A549 (cell line): ENCODE data around the gene IQCF2.

Experiments
- CBX8 ChIP-seq: fragments of 200-600 bp; sonication (generic); IDR thresholded peaks from 2 replicates; pipeline ENCODE4 v1.6.1; 2016
- CEBPB ChIP-seq, 2 experiments: fragments of >200 bp in 1 of 2; sonication (Bioruptor Twin) in 1 of 2; formaldehyde crosslinking in 1 of 2; IDR thresholded peaks; 2 replicates each; pipeline ENCODE4 v1.6.1; 2012 to 2016
- EP300 ChIP-seq, 2 experiments: fragments of >200 bp; sonication (Bioruptor Twin); formaldehyde crosslinking; IDR thresholded peaks; 2 replicates in 1 of 2; 3 replicates in 1 of 2; pipeline ENCODE4 v1.6.1; 2016 to 2017
- JUN ChIP-seq, 2 experiments: fragments of >200 bp; sonication (Bioruptor Twin); formaldehyde crosslinking; IDR thresholded peaks; 2 replicates in 1 of 2; 3 replicates in 1 of 2; pipeline ENCODE4 v1.6.1; 2016 to 2017
- MAFK ChIP-seq: fragments of 450-650 bp; IDR thresholded peaks from 2 replicates; pipeline ENCODE4 v1.6.1; 2014; ENCODE audit not compliant: partially characterized antibody
- PHF8 ChIP-seq: fragments of 200-600 bp; sonication (generic); IDR thresholded peaks from 2 replicates; pipeline ENCODE4 v1.6.1; 2016; ENCODE audit warnings: low read depth, mild to moderate bottlenecking, antibody characterized with exemption, moderate library complexity, borderline replicate concordance
- POLR2A ChIP-seq: IDR thresholded peaks from 2 replicates; pipeline ENCODE4 v1.6.1; 2012; ENCODE audit warnings: mild to moderate bottlenecking, low read length
- TF ChIP-seq, protein P1 (sequence below): fragments of >200 bp; sonication (Bioruptor Twin); formaldehyde crosslinking; IDR thresholded peaks from 3 replicates; pipeline ENCODE4 v1.5.1; 2016
- TF ChIP-seq, protein P2 (sequence below): fragments of 200-600 bp; sonication (generic); IDR thresholded peaks from 2 replicates; pipeline ENCODE4 v1.6.1; 2016; ENCODE audit warnings: antibody characterized with exemption, mild to moderate bottlenecking, moderate library complexity
- TF ChIP-seq, protein P3 (sequence below): fragments of 450-650 bp; IDR thresholded peaks from 2 replicates; pipeline ENCODE4 v1.6.1; 2014; ENCODE audit warnings: antibody characterized with exemption

DNA sequence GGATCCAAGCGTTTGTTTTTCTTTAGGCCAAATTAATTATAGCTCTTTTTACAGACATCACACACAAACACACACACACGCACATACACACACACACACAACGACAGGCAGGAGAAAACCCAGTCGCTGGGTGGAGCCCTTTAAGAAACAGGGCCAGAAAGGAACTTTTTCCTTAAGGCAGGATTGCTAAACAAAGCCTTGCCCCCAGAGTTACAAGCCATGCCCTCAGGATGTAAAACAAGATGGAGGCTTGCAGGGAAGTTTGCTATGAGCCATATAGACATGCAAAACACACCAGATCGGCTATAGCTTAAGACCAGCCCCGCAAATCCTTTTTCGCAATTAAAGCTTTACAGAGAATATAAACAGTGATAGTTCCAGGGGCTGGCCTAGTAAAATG lies 16.3 kb upstream of the IQCF2 start:
- no peak for TF ChIP-seq POLR2A
- TF ChIP-seq, protein P1, sequence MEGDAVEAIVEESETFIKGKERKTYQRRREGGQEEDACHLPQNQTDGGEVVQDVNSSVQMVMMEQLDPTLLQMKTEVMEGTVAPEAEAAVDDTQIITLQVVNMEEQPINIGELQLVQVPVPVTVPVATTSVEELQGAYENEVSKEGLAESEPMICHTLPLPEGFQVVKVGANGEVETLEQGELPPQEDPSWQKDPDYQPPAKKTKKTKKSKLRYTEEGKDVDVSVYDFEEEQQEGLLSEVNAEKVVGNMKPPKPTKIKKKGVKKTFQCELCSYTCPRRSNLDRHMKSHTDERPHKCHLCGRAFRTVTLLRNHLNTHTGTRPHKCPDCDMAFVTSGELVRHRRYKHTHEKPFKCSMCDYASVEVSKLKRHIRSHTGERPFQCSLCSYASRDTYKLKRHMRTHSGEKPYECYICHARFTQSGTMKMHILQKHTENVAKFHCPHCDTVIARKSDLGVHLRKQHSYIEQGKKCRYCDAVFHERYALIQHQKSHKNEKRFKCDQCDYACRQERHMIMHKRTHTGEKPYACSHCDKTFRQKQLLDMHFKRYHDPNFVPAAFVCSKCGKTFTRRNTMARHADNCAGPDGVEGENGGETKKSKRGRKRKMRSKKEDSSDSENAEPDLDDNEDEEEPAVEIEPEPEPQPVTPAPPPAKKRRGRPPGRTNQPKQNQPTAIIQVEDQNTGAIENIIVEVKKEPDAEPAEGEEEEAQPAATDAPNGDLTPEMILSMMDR = no peak
- TF ChIP-seq EP300 (IDR thresholded peaks at IDR 0.05) = no peak
- TF ChIP-seq CEBPB (IDR thresholded peaks at IDR 0.05) = no peak
- TF ChIP-seq, protein P2, sequence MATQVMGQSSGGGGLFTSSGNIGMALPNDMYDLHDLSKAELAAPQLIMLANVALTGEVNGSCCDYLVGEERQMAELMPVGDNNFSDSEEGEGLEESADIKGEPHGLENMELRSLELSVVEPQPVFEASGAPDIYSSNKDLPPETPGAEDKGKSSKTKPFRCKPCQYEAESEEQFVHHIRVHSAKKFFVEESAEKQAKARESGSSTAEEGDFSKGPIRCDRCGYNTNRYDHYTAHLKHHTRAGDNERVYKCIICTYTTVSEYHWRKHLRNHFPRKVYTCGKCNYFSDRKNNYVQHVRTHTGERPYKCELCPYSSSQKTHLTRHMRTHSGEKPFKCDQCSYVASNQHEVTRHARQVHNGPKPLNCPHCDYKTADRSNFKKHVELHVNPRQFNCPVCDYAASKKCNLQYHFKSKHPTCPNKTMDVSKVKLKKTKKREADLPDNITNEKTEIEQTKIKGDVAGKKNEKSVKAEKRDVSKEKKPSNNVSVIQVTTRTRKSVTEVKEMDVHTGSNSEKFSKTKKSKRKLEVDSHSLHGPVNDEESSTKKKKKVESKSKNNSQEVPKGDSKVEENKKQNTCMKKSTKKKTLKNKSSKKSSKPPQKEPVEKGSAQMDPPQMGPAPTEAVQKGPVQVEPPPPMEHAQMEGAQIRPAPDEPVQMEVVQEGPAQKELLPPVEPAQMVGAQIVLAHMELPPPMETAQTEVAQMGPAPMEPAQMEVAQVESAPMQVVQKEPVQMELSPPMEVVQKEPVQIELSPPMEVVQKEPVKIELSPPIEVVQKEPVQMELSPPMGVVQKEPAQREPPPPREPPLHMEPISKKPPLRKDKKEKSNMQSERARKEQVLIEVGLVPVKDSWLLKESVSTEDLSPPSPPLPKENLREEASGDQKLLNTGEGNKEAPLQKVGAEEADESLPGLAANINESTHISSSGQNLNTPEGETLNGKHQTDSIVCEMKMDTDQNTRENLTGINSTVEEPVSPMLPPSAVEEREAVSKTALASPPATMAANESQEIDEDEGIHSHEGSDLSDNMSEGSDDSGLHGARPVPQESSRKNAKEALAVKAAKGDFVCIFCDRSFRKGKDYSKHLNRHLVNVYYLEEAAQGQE = no peak
- TF ChIP-seq, protein P3, sequence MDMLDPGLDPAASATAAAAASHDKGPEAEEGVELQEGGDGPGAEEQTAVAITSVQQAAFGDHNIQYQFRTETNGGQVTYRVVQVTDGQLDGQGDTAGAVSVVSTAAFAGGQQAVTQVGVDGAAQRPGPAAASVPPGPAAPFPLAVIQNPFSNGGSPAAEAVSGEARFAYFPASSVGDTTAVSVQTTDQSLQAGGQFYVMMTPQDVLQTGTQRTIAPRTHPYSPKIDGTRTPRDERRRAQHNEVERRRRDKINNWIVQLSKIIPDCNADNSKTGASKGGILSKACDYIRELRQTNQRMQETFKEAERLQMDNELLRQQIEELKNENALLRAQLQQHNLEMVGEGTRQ = no peak
- no peak for TF ChIP-seq PHF8
- TF ChIP-seq JUN (IDR thresholded peaks at IDR 0.05) = no peak
- TF ChIP-seq CBX8 = no peak
- TF ChIP-seq MAFK = no peak
